K562 treated with DMSO at 1 percent for 48 hours (cell line): ENCODE measurements around the gene MRPL39. TPM values are rescaled to one million over a fixed set of nuclear protein-coding genes. Genes with fewer than 3 reads are reported as not detected.

ENCODE experiments used
- total RNA-seq: library from RNA; unstranded; fragments of 300-600 nt; gene quantifications from 2 replicates; pipeline ENCODE4 v1.2.3, GENCODE V29; 2022; ENCODE audit warnings: low replicate concordance; ENCODE audit errors: extremely low read depth

Gene MRPL39
- total RNA-seq, result not detected in 2 replicates

GRCh38 chr21:25607151-25608043 lies at the start of gene MRPL39:
Gene MRPL39 (minus strand): TSS chr21:25607481. CDS start chr21:25607475, 6 bp downstream.

DNA sequence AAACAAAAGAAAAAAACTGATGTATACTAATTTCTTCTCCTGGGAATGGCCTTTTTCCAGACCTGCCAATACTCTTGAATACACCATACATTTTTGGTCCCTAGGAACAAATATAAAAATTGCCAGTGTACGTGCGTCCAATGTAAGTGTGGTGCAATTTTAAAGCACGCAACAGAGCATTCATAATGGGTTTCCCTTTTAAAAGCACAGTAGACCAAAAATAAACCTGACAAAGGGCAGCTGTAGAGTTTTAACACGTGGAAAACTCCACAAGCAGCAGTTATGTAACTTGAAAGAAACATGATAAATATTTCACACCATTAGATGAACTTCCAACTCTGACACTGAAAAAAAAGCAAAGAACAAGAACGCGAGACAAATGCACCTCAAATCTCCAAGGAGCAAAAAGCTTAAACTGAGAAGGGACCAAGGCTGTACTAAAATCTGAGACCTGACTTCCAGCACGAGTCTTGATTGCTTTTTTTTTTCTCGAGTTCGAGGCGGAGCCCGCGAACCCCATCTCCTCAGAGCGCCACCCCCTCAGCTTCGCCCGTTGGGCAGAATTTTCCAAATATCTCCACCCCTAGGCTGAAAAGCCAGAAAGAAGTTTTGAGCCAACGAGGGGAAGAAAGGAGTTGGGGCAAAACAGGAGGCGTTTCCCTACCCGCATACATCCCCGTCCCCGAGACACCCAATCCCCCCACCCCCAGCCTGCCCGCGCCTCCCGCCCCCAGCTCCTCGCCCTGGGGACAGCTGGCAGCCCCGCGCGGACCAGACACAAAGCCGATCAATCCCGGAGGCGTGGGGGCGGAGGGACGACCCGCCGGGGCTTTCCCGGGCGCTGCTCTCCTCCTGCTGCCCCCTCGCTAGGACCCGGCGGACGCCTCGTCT lies 31.6 kb upstream of the MRPL39 start, which contains the start of gene JAM2:
Gene JAM2, plus strand, starts transcription at position 599 of the 891 bp plus-strand sequence. CDS start 564 bp downstream, outside the sequence.

Other genes with a start within 250 kb of the MRPL39 start
- gene JAM2, start 31.8 kb upstream of the MRPL39 start, total RNA-seq, result not detected in 2 replicates
- gene ATP5PF, start 127.4 kb upstream of the MRPL39 start, total RNA-seq, result not detected in 2 replicates
- not detected in 2 replicates for gene GABPA, start 127.5 kb upstream of the MRPL39 start, total RNA-seq